ENCODE data around the gene RPS6KC1. TPM values are rescaled to one million over a fixed set of nuclear protein-coding genes. Genes with fewer than 3 reads are reported as not detected.
A peak's percentile ranks its signal among the peaks of the same experiment; 100 is the strongest.

RPS6KC1 gene, protein sequence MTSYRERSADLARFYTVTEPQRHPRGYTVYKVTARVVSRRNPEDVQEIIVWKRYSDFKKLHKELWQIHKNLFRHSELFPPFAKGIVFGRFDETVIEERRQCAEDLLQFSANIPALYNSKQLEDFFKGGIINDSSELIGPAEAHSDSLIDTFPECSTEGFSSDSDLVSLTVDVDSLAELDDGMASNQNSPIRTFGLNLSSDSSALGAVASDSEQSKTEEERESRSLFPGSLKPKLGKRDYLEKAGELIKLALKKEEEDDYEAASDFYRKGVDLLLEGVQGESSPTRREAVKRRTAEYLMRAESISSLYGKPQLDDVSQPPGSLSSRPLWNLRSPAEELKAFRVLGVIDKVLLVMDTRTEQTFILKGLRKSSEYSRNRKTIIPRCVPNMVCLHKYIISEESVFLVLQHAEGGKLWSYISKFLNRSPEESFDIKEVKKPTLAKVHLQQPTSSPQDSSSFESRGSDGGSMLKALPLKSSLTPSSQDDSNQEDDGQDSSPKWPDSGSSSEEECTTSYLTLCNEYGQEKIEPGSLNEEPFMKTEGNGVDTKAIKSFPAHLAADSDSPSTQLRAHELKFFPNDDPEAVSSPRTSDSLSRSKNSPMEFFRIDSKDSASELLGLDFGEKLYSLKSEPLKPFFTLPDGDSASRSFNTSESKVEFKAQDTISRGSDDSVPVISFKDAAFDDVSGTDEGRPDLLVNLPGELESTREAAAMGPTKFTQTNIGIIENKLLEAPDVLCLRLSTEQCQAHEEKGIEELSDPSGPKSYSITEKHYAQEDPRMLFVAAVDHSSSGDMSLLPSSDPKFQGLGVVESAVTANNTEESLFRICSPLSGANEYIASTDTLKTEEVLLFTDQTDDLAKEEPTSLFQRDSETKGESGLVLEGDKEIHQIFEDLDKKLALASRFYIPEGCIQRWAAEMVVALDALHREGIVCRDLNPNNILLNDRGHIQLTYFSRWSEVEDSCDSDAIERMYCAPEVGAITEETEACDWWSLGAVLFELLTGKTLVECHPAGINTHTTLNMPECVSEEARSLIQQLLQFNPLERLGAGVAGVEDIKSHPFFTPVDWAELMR
- 12.9 and 14.9 TPM in 2 replicates for total RNA-seq

GRCh38 chr1:213051127-213051880, at the start of gene RPS6KC1:
Gene RPS6KC1 (plus strand): TSS chr1:213051241. CDS start chr1:213051405, 164 bp downstream.
- peak; percentile 39 for DNase-seq (ENCODE audit: low read depth)
- TF ChIP-seq, protein P1, sequence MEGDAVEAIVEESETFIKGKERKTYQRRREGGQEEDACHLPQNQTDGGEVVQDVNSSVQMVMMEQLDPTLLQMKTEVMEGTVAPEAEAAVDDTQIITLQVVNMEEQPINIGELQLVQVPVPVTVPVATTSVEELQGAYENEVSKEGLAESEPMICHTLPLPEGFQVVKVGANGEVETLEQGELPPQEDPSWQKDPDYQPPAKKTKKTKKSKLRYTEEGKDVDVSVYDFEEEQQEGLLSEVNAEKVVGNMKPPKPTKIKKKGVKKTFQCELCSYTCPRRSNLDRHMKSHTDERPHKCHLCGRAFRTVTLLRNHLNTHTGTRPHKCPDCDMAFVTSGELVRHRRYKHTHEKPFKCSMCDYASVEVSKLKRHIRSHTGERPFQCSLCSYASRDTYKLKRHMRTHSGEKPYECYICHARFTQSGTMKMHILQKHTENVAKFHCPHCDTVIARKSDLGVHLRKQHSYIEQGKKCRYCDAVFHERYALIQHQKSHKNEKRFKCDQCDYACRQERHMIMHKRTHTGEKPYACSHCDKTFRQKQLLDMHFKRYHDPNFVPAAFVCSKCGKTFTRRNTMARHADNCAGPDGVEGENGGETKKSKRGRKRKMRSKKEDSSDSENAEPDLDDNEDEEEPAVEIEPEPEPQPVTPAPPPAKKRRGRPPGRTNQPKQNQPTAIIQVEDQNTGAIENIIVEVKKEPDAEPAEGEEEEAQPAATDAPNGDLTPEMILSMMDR (IDR thresholded peaks at IDR 0.05; ENCODE audit: insufficient read depth, low read length, poor library complexity, severe bottlenecking), result no peak
- H3K4me3 ChIP-seq (ENCODE audit: low read depth, low read length), result peak within 1 kb of the TSS; percentile 95
- H3K36me3 ChIP-seq (ENCODE audit: control insufficient read depth, insufficient read depth, low read length), result no peaks in the 10 kb centered on the region
- H3K27me3 ChIP-seq (ENCODE audit: control insufficient read depth, insufficient read depth, low read length), result no peaks in the 10 kb centered on the region

- no peak for DNase-seq (ENCODE audit: low read depth)
- H3K4me3 ChIP-seq (ENCODE audit: low read depth, low read length), result no peak overlapping the region
- TF ChIP-seq, protein P1 (IDR thresholded peaks at IDR 0.05; ENCODE audit: insufficient read depth, low read length, poor library complexity, severe bottlenecking), result no peak
- H3K27me3 ChIP-seq (ENCODE audit: control insufficient read depth, insufficient read depth, low read length), result no peaks in the 10 kb centered on the region
- H3K36me3 ChIP-seq (ENCODE audit: control insufficient read depth, insufficient read depth, low read length), result no peaks in the 10 kb centered on the region
These were observed 47.8 kb upstream of the RPS6KC1 start for GRCh38 chr1:213003256-213003655.

DNA sequence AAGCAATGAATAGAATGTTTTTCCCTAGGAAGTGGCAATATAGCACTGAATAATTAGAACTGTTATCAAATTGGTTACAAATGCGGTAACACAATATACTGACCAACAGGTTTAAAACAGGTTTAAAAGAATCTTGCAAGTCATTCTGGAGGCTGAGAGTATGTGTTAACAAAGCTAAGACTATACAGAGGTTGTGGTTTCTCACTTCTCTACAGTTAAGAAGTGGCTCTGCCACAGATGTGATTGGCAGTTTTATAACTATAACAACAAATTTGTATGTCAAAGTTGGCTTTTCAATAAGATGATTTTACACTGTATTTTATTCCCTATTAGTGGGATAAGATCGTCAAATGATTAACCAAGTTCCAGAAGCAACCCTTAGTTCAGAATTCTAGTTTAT, 42.5 kb upstream of the RPS6KC1 start:
- Histone ChIP-seq H3K4me3 (ENCODE audit: low read depth, low read length) (no peak overlapping the region), H3K36me3 (ENCODE audit: control insufficient read depth, insufficient read depth, low read length) (no peaks in the 10 kb centered on the region), H3K27me3 (ENCODE audit: control insufficient read depth, insufficient read depth, low read length) (no peaks in the 10 kb centered on the region)
- TF ChIP-seq, protein P1 (IDR thresholded peaks at IDR 0.05; ENCODE audit: insufficient read depth, low read length, poor library complexity, severe bottlenecking), result no peak
- no peak for DNase-seq (ENCODE audit: low read depth)

DNA sequence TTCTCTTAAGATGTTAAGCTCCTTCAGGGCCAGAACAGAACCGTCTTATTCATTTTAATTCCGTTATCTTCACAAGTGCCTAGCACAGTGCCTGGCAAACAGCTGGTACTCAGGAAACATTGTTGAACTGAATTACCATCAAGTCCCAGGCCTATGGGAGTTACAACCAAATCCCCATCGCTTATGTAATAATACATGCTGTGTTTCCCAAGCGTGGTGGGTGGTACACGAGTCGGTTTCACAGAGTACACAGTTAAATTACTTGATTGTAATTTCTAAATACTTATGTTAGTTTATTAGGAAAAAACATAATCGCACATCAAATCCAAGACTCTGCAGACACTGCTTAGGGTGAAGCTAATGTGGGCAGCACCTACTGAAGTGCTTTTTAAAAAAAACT, 36.4 kb upstream of the RPS6KC1 start:
- DNase-seq (ENCODE audit: low read depth), result no peak
- H3K4me3 ChIP-seq (ENCODE audit: low read depth, low read length), result peak overlapping the region; percentile 99
- no peaks in the 10 kb centered on the region for H3K27me3 ChIP-seq (ENCODE audit: control insufficient read depth, insufficient read depth, low read length)
- H3K36me3 ChIP-seq (ENCODE audit: control insufficient read depth, insufficient read depth, low read length), result no peaks in the 10 kb centered on the region
- TF ChIP-seq, protein P1 (IDR thresholded peaks at IDR 0.05; ENCODE audit: insufficient read depth, low read length, poor library complexity, severe bottlenecking), result no peak

Data from kidney epithelial cell (primary cell).